GM19395 (cell line): ENCODE results near the gene NOL7.
A peak's percentile ranks its signal among the peaks of the same experiment; 100 is the strongest.

Source experiments
- ATAC-seq: cut with Tn5 transposase; IDR thresholded peaks from one replicate; pipeline ENCODE4 v1.9.1; 2021; ENCODE audit warnings: mild to moderate bottlenecking, moderate library complexity; ENCODE audit not compliant: unreplicated experiment

The NOL7 gene

GRCh38 chr6:13614926-13615791 lies at the start of gene NOL7:
Gene NOL7, plus strand, starts transcription at chr6:13615335. Its CDS starts 24 bp downstream, at chr6:13615359.
- peak; percentile 90 for ATAC-seq

GRCh38 chr6:13565921-13566320 lies 49.2 kb upstream of the NOL7 start:
- ATAC-seq, result no peak

DNA sequence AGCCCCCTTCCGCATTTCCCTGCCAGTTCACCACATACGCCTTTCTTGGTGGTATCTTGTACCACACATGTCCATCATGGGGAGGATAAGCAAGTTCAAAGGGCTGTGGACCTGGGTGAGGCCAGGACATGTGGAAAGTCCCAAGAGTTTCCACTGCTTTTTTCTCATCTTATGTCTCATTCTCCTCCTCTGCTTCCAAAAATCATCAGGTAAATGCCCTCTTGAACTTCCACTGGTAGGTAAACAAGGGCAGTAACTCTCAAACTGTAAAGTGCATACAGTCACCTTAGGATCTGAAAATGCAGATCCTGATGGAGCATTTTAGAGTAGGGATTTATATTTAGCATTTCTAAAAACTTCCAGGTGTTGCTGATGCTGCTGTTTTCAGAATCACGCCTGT lies 48.6 kb upstream of the NOL7 start:
- no peak for ATAC-seq

- no peak for ATAC-seq
Observed at GRCh38 chr6:13568970-13569369, 46.2 kb upstream of the NOL7 start.

DNA sequence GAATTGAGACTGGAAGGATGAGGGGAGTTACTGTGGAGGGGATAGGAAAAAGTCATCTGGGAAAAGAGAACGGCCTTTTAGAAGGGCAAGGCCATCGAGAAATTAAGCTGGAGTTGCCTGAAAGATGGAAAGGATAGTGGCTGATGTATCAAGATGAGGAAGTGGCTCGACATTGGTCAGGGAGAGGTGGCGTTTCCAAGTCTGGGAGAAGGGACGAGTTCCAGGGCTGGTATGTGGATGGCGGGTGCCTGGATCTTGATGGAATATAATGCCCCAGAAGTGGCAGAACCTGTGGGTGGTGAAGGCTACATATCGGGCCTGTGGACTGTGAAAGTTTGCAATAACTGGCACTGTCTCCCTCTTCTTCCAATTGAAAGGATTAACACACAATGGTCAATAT lies 42.9 kb upstream of the NOL7 start:
- ATAC-seq, result no peak

DNA sequence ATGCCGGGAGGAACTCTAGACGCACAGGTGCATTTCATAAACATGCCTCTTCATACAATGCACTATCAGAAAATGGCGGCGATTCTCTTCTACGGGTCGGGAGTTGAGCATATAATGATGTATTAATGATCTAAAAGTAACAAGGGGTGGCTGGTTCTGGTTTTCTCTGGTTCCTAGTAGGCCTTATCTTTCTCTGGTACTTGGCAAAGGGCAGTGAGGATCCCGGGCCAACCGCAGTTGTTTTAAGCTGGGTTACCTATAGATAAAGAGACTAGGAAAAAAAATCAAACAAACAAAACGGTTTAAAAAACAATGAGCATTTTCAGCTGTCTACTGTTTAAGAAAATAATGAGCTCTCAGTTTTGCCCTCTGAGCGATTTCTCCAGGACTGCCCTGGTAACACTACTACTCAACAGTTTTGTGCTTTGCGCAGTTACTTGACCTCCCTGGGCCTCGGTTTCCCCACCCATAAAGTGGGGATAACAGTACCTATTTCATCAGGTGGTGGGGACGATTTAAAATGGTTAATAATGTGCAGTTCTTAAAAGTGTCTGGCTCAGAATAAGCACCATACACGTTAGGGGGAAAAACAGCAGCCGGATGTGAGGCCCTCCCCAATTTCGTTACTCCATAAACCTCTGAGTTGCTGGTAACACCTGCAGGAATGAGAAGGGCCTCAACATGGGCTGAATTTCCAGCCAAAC lies 42.0 kb upstream of the NOL7 start:
- ATAC-seq, result no peak

GRCh38 chr6:13573669-13574110 lies 41.4 kb upstream of the NOL7 start:
- ATAC-seq, result no peak

GRCh38 chr6:13574149-13574570 lies 41.0 kb upstream of the NOL7 start:
- peak; percentile 65 for ATAC-seq

DNA sequence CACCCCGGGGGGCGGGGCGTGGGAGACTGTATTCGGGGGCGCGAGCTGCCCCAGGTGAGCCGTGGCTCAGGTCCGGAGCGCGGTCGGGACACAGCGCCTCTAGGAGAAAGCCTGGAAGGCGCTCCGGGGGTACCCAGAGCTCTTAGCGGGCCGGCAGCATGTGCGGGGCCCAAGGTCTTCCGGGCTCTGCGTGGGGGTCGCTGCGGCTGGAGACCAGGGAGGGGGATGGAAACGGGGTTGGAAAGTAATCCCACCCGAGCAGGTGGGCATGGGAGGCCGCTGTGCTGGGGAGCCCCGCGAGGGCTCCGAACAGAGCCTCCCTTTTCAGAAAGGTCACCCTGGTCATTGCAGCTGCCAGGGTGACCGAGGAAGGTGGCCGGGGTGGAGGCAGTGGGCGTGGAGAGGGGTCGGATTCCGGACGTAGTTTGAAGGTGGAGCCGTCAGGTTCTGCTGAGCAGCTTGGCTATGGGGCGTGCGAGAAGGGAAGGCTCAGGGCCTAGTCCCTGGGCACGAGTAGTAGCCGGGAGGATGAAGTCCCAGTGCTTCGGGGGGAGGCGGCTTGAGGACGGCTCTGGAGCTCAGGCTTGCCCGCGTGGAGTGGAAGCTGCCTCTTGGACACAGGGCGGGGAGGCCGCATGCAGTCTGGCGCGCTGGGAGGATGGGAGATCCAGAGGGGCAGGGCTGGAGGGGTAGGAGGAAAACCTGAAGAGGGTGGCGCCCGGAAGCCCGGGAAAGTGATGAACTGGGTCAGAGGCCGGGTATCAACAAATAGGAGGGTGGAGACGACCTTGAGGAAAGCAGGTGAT lies 40.4 kb upstream of the NOL7 start, which contains the start of gene SIRT5:
Gene SIRT5 (plus strand): TSS at position 31 of the 806 bp plus-strand sequence. CDS start 9,510 bp downstream, outside the sequence.
- peak; percentile 81 for ATAC-seq

DNA sequence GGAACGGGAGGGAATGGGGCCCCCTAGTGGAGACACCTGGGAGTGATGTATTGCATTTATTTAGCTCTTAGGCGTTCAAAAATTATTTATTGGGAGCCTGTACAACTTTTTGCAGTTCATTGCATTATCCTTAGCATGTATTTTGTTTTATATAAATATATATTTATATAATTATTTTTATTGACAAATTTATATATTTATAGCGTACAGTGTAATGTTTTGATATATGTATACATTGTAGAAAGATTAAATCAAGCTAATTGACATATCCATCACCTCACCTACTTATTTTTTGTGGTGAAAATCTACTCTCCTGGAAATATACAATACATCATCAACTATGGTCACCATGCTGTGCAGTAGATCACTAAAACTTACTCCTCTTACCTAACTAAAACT lies 39.8 kb upstream of the NOL7 start:
- no peak for ATAC-seq

- ATAC-seq, result no peak
Observed at GRCh38 chr6:13576017-13576416, 39.1 kb upstream of the NOL7 start.

GRCh38 chr6:13577926-13578325 lies 37.2 kb upstream of the NOL7 start:
- no peak for ATAC-seq

DNA sequence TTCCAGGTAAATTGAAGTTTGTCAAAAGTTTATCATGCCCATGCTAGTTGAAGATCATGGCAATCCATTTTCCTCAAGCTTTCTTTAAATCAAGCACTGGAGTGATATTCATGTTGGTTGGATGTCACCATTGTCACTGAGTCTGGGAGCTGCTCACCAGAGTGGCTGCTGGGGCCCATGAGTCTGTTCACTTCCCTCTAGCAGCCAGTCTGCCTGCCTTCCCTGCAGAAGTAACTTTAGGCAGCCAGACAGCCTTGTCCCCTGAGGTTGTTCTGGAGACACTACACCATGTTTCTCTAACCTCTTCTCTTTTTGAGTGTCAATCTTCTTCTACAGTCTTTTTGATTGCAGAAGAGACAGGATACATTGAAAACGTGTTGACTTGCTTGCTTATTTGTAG lies 35.2 kb upstream of the NOL7 start:
- ATAC-seq, result no peak

DNA sequence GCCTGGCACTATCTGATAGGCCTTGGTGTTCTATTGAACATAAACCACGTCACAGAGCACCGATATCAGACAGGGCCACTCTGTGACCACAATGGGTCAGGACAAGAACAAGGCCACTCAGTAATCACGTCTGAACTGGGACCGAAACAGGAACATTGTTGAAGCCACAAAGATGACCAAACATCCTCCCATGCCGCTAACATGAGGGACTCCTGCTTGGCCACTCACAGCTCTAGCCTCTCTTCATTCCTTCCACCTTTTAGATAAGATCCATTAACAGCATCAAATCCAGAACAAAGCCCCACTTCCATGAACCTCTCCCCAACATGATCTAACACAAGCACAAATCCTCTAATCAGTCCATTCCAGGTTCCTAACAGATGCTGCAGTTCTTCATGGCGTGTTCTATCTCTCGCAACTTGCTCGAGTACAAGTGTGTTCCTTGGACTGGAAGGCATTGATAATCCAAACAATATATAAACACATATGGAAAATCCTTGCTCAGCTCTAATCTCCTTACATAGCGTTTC lies 33.4 kb upstream of the NOL7 start:
- ATAC-seq, result no peak

- ATAC-seq, result no peak
Observed at GRCh38 chr6:13586603-13587542, 28.3 kb upstream of the NOL7 start.

DNA sequence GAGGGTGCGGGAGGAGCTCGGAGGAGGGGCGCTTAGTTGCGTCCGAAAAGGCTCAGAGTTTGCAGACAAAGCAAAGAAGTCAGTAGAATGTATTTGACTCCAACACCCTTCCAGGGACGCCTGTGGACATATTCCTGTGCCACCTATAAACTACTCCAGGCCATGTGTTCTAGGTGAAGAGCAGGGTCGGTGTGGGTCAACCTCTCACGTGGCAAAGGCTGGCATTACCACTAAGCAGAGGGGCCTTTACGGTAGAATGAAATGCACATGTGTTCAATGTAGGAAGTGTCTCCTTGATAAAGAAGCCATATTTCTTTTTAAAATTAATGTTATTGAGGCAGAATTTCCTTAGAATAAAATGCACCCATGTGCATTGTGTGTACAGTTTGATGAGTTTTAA lies 25.3 kb upstream of the NOL7 start:
- no peak for ATAC-seq

DNA sequence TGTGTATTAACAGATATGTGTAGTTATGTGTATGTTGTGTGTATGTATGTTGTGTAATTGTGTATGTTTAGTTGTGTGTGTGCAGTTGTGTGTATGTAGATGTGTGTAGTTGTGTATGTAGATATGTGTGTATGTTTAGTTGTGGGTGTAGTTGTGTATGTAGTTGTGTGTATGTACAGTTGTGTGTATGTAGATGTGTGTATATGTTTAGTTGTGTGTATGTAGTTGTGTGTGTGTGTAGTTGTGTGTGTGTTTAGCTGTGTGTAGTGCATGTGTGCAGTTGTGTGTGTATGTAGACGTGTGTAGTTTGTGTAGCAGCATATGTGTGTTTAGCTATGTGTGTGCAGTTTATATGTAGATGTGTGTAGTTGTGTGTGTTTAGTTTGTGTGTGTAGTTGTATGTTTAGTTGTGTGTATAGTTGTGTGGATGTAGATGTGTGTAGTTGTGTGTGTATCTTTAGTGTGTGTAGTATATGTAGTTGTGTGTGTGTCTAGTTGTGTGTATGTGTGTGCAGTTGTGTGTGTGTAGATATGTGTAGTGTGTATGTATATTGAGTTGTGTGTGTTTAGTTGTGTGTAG lies 24.5 kb upstream of the NOL7 start:
- ATAC-seq, result no peak

GRCh38 chr6:13591205-13591921 lies 23.8 kb upstream of the NOL7 start:
- no peak for ATAC-seq

- no peak for ATAC-seq
Observed at GRCh38 chr6:13593103-13593502, 22.0 kb upstream of the NOL7 start.
